ENCODE data around the gene MIA3. TPM values are rescaled to one million over a fixed set of nuclear protein-coding genes. Genes with fewer than 3 reads are reported as not detected.

Gene MIA3
- total RNA-seq, 1 experiment from 2014 or later: 50.8 TPM

DNA sequence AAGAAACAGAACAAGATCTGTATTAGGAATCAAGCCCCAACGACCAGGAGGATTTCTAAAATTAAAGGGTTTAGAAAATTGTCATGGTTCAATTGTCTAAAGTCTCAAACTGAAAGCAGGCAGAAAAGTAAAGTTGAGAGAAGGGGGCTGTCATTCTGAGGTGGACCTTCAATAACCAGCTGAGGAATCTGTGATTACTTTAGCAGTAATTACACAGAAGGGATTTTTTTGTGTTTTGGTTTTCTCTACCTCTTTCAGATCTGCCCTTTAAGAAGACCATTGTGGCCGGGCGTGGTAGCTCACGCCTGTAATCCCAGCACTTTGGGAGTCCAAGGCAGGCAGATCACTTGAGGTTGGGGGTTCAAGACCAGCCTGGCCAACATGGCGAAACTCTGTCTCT lies 77.0 kb downstream of the MIA3 start:
- Histone ChIP-seq H3K4me1 (ENCODE audit: insufficient read depth, low read length) (no peaks in the 10 kb centered on the region), H4K20me1 (ENCODE audit: low read length) (0 out of 2 replicates have a peak, but pooled peaks cover 3% of the 10 kb centered on the region), H3K36me3 (ENCODE audit: low read depth, low read length) (peaks cover 3% of the 10 kb centered on the region; the same call in 1 of the 2 replicates), H3K4me2 (ENCODE audit: low read length) (no peak overlapping the region), H3K4me3 (ENCODE audit: low read length) (no peak overlapping the region), H3K79me2 (ENCODE audit: low read length) (peaks cover 5% of the 10 kb centered on the region; the same call in 1 of the 2 replicates), H3K27me3 (ENCODE audit: low read length) (no peaks in the 10 kb centered on the region), H3K27ac (ENCODE audit: low read length) (no peak overlapping the region), H2AFZ (ENCODE audit: low read length) (no peak overlapping the region), H3K9ac (ENCODE audit: low read length) (no peak overlapping the region), H3K9me3 (ENCODE audit: low read length) (no peaks in the 10 kb centered on the region), H3F3A (ENCODE audit: low read length, unreplicated experiment) (no peaks in the 10 kb centered on the region), H3K9me2 (replicated peaks; ENCODE audit: low read length) (no peaks in the 10 kb centered on the region)
- no peak for DNase-seq
- TF ChIP-seq, protein P1, sequence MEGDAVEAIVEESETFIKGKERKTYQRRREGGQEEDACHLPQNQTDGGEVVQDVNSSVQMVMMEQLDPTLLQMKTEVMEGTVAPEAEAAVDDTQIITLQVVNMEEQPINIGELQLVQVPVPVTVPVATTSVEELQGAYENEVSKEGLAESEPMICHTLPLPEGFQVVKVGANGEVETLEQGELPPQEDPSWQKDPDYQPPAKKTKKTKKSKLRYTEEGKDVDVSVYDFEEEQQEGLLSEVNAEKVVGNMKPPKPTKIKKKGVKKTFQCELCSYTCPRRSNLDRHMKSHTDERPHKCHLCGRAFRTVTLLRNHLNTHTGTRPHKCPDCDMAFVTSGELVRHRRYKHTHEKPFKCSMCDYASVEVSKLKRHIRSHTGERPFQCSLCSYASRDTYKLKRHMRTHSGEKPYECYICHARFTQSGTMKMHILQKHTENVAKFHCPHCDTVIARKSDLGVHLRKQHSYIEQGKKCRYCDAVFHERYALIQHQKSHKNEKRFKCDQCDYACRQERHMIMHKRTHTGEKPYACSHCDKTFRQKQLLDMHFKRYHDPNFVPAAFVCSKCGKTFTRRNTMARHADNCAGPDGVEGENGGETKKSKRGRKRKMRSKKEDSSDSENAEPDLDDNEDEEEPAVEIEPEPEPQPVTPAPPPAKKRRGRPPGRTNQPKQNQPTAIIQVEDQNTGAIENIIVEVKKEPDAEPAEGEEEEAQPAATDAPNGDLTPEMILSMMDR (conservative IDR thresholded peaks at IDR 0.05; ENCODE audit: low read depth, low read length): no peak
- TF ChIP-seq EZH2 (IDR thresholded peaks at IDR 0.05; ENCODE audit: low read length, unreplicated experiment): no peak
- TF ChIP-seq EZH2phosphoT487 (IDR thresholded peaks at IDR 0.05; ENCODE audit: borderline replicate concordance, low read length): no peak
- ATAC-seq: no peak
- CTCF ChIA-PET: no interaction called here
- POLR2A ChIA-PET (ENCODE audit: unreplicated experiment): no interaction called here
- BruUV-seq (replicated peaks): no TSS peak
- intact Hi-C loops (cut with micrococcal nuclease): no loop called here

DNA sequence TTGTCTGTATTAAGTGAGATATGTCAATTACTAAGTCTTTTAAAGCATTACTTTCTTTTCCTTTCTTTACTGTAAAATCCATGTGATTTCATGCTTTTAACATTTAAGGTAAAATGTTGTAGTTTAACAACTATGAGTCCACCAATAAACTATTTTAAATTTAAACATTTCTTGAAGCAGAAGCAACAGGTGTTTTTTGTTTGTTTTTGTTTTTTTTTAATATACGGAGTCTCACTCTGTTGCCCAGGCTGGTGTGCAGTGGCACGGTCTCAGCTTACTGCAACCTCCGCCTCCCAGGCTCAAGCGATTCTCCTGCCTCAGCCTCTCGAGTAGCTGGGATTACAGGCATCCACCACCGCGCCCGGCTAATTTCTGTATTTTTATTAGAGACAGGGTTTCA lies 78.8 kb downstream of the MIA3 start:
- H3K9me3 ChIP-seq (ENCODE audit: low read length): no peaks in the 10 kb centered on the region
- H3K27me3 ChIP-seq (ENCODE audit: low read length): no peaks in the 10 kb centered on the region
- H3K79me2 ChIP-seq (ENCODE audit: low read length): peaks cover 5% of the 10 kb centered on the region; the same call in 1 of the 2 replicates
- no peak overlapping the region for H3K9ac ChIP-seq (ENCODE audit: low read length)
- H3K4me2 ChIP-seq (ENCODE audit: low read length): no peak overlapping the region
- BruUV-seq (replicated peaks): no TSS peak
- ChIA-PET POLR2A (ENCODE audit: unreplicated experiment) (interaction anchor here (0.7 kb wide), 1 partner anchor 13 kb away, joined by 4 read pairs; no protein-coding TSS in a partner anchor), CTCF (no interaction called here)
- no peaks in the 10 kb centered on the region for H3K9me2 ChIP-seq (replicated peaks; ENCODE audit: low read length)
- H3K27ac ChIP-seq (ENCODE audit: low read length): no peak overlapping the region
- DNase-seq (no peak), ATAC-seq (no peak)
- intact Hi-C loops (cut with micrococcal nuclease): no loop called here
- 0 out of 2 replicates have a peak, but pooled peaks cover 3% of the 10 kb centered on the region for H4K20me1 ChIP-seq (ENCODE audit: low read length)
- TF ChIP-seq EZH2 (IDR thresholded peaks at IDR 0.05; ENCODE audit: low read length, unreplicated experiment) (no peak), EZH2phosphoT487 (IDR thresholded peaks at IDR 0.05; ENCODE audit: borderline replicate concordance, low read length) (no peak)
- TF ChIP-seq, protein P1 (conservative IDR thresholded peaks at IDR 0.05; ENCODE audit: low read depth, low read length): no peak
- no peak overlapping the region for H3K4me3 ChIP-seq (ENCODE audit: low read length)
- H3K36me3 ChIP-seq (ENCODE audit: low read depth, low read length): peaks cover 3% of the 10 kb centered on the region; the same call in 1 of the 2 replicates
- no peaks in the 10 kb centered on the region for H3F3A ChIP-seq (ENCODE audit: low read length, unreplicated experiment)
- no peaks in the 10 kb centered on the region for H3K4me1 ChIP-seq (ENCODE audit: insufficient read depth, low read length)
- H2AFZ ChIP-seq (ENCODE audit: low read length): no peak overlapping the region

DNA sequence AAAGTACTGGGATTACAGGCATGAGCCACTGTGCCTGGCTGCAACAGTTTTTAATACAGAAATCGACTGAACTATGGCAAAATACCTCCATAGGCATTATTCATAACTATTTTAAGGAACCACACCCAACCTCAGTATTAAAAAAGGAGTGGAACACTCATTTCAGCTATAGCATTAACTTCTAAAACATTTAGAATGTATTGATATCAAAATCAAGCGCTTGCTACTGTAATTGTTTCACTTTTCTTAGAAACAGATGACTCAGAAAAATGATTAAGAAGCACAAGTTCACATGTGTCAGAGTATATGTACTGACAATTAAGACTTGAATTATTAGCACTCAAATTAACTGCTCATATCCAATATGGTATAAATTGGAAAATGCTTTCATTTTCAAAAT lies 79.3 kb downstream of the MIA3 start:
- 0 out of 2 replicates have a peak, but pooled peaks cover 3% of the 10 kb centered on the region for H4K20me1 ChIP-seq (ENCODE audit: low read length)
- intact Hi-C loops (cut with micrococcal nuclease): no loop called here
- TF ChIP-seq EZH2 (IDR thresholded peaks at IDR 0.05; ENCODE audit: low read length, unreplicated experiment): no peak
- TF ChIP-seq EZH2phosphoT487 (IDR thresholded peaks at IDR 0.05; ENCODE audit: borderline replicate concordance, low read length): no peak
- TF ChIP-seq, protein P1 (conservative IDR thresholded peaks at IDR 0.05; ENCODE audit: low read depth, low read length): no peak
- H3K4me2 ChIP-seq (ENCODE audit: low read length): no peak overlapping the region
- peaks cover 5% of the 10 kb centered on the region; the same call in 1 of the 2 replicates for H3K79me2 ChIP-seq (ENCODE audit: low read length)
- ATAC-seq (no peak), DNase-seq (no peak)
- CTCF ChIA-PET: no interaction called here
- H3K27me3 ChIP-seq (ENCODE audit: low read length): no peaks in the 10 kb centered on the region
- peaks cover 6% of the 10 kb centered on the region; the same call in 1 of the 2 replicates for H3K36me3 ChIP-seq (ENCODE audit: low read depth, low read length)
- no peaks in the 10 kb centered on the region for H3K9me2 ChIP-seq (replicated peaks; ENCODE audit: low read length)
- H3K9ac ChIP-seq (ENCODE audit: low read length): no peak overlapping the region
- BruUV-seq (replicated peaks): no TSS peak
- H3K27ac ChIP-seq (ENCODE audit: low read length): no peak overlapping the region
- POLR2A ChIA-PET (ENCODE audit: unreplicated experiment): interaction anchor here (0.7 kb wide), 1 partner anchor 13 kb away, joined by 4 read pairs; no protein-coding TSS in a partner anchor
- H3K9me3 ChIP-seq (ENCODE audit: low read length): no peaks in the 10 kb centered on the region
- H2AFZ ChIP-seq (ENCODE audit: low read length): no peak overlapping the region
- H3F3A ChIP-seq (ENCODE audit: low read length, unreplicated experiment): no peaks in the 10 kb centered on the region
- no peaks in the 10 kb centered on the region for H3K4me1 ChIP-seq (ENCODE audit: insufficient read depth, low read length)
- H3K4me3 ChIP-seq (ENCODE audit: low read length): no peak overlapping the region
